HG02678 (cell line): ENCODE results near the gene CTAG1B.
"Not testable (repeated sequence)": the region's sequence is repeated elsewhere in the genome, so short reads cannot be mapped to it uniquely, and the experiment has no call there.

ENCODE experiments used
- ATAC-seq: cut with Tn5 transposase; IDR thresholded peaks from one replicate; pipeline ENCODE4 v1.9.1; 2021; ENCODE audit warnings: mild to moderate bottlenecking, moderate library complexity; ENCODE audit not compliant: unreplicated experiment

The CTAG1B gene

GRCh38 chrX:154628960-154629359 lies 9.9 kb upstream of the CTAG1B start:
- not testable (repeated sequence) for ATAC-seq

GRCh38 chrX:154620767-154621414 lies 1.8 kb upstream of the CTAG1B start:
- ATAC-seq: not testable (repeated sequence)

GRCh38 chrX:154613586-154613985 lies 5.5 kb downstream of the CTAG1B start:
- not testable (repeated sequence) for ATAC-seq

GRCh38 chrX:154611146-154611545 lies 7.9 kb downstream of the CTAG1B start:
- ATAC-seq: not testable (repeated sequence)

GRCh38 chrX:154608823-154609222 lies 10.3 kb downstream of the CTAG1B start:
- not testable (repeated sequence) for ATAC-seq

- ATAC-seq: not testable (repeated sequence)
These were observed 11.1 kb downstream of the CTAG1B start for GRCh38 chrX:154607976-154608375.

GRCh38 chrX:154607370-154607769 lies 11.7 kb downstream of the CTAG1B start:
- ATAC-seq: no peak

GRCh38 chrX:154605566-154605965 lies 13.5 kb downstream of the CTAG1B start:
- ATAC-seq: no peak

GRCh38 chrX:154603438-154604430 lies 15.3 kb downstream of the CTAG1B start:
- no peak for ATAC-seq

GRCh38 chrX:154602766-154603437 lies 16.2 kb downstream of the CTAG1B start:
- ATAC-seq: no peak

- no peak for ATAC-seq
These were observed 16.9 kb downstream of the CTAG1B start for GRCh38 chrX:154602226-154602625.

GRCh38 chrX:154600759-154601374 lies 18.2 kb downstream of the CTAG1B start:
- no peak for ATAC-seq

- no peak for ATAC-seq
These were observed 19.6 kb downstream of the CTAG1B start for GRCh38 chrX:154599531-154599930.

GRCh38 chrX:154598656-154599055 lies 20.4 kb downstream of the CTAG1B start:
- no peak for ATAC-seq

- no peak for ATAC-seq
These were observed 21.9 kb downstream of the CTAG1B start for GRCh38 chrX:154597221-154597620.

- no peak for ATAC-seq
These were observed 22.7 kb downstream of the CTAG1B start for GRCh38 chrX:154596290-154596929.

GRCh38 chrX:154595559-154596249 lies 23.4 kb downstream of the CTAG1B start:
- ATAC-seq: no peak

- no peak for ATAC-seq
These were observed 24.6 kb downstream of the CTAG1B start for GRCh38 chrX:154594491-154594890.

GRCh38 chrX:154593201-154593600 lies 25.9 kb downstream of the CTAG1B start:
- ATAC-seq: no peak

- ATAC-seq: no peak
These were observed 26.6 kb downstream of the CTAG1B start for GRCh38 chrX:154592505-154592904.
